Stimulated activated CD4-positive, alpha-beta T cell treated with anti-CD3 and anti-CD28 coated beads, Interleukin-1b, Interleukin-23, amount 100 ng/mL, for 1 hour (primary cell): ENCODE data around the gene MAD2L2.

Source experiments
- DNase-seq, 2 donors: peaks; one replicate each; pipeline ENCODE4 v3.0.0-alpha.2; 2020; ENCODE audit warnings: low read depth in 2 of 2

MAD2L2 gene

GRCh38 chr1:11629184-11630016 lies 51.5 kb downstream of the MAD2L2 start:
- DNase-seq, result no peak

DNA sequence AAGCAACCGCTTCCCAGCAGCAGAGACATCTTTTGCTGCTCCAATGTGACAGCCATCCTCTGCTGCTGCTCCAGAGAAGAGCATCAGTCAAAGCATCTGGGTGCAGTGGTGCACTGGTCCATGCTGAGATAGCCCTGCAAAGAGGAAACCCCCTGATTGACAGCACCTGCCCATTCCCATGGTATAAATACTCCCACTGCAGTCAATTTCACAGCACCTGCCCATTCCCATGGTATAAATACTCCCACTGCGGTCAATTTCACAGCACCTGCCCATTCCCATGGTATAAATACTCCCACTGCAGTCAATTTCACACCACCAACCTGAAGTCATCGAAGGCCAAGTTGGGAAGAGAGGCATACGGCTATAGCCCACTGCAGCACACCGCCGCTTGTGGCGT lies 52.2 kb downstream of the MAD2L2 start:
- DNase-seq, result no peak

- no peak for DNase-seq
Observed at GRCh38 chr1:11626551-11626950, 54.4 kb downstream of the MAD2L2 start.
